Smooth muscle cell (in vitro differentiated cells): Measurements from ENCODE around the gene RTL5. TPM values are rescaled to one million over a fixed set of nuclear protein-coding genes. Genes with fewer than 3 reads are reported as not detected.

Source experiments
- DNase-seq: peaks from one replicate; lab custom pipeline; 2025; ENCODE audit not compliant: unreplicated experiment; lab: John Stamatoyannopoulos, UW
- H2AFZ ChIP-seq: fragments of 200-600 bp; sonication (generic); 2 replicates; pipeline ENCODE4 v1.6.0; 2016; ENCODE audit warnings: antibody characterized with exemption, low read depth, mild to moderate bottlenecking
- H3F3A ChIP-seq: fragments of 200-600 bp; sonication (generic); 2 replicates; pipeline ENCODE4 v1.6.0; 2017; ENCODE audit warnings: antibody characterized with exemption, low read depth
- H3K27ac ChIP-seq: fragments of 200-600 bp; sonication (generic); 2 replicates; pipeline ENCODE4 v1.5.1; 2016; ENCODE audit warnings: low read depth, mild to moderate bottlenecking
- H3K27me3 ChIP-seq: fragments of 200-600 bp; sonication (generic); 2 replicates; pipeline ENCODE4 v1.6.1; 2016; ENCODE audit warnings: low read depth, mild to moderate bottlenecking
- H3K36me3 ChIP-seq: fragments of 200-600 bp; sonication (generic); 2 replicates; pipeline ENCODE4 v1.5.1; 2016; ENCODE audit warnings: low read depth
- H3K4me1 ChIP-seq: fragments of 200-600 bp; sonication (generic); 2 replicates; pipeline ENCODE4 v1.5.1; 2016; ENCODE audit warnings: low read depth
- H3K4me2 ChIP-seq: fragments of 200-600 bp; sonication (generic); 2 replicates; pipeline ENCODE4 v1.6.0; 2016; ENCODE audit warnings: mild to moderate bottlenecking
- H3K4me3 ChIP-seq: fragments of 200-600 bp; sonication (generic); 2 replicates; pipeline ENCODE4 v1.5.1; 2016; ENCODE audit warnings: mild to moderate bottlenecking
- H3K79me2 ChIP-seq: fragments of 200-600 bp; sonication (generic); 2 replicates; pipeline ENCODE4 v1.6.0; 2016; ENCODE audit warnings: low read depth, mild to moderate bottlenecking
- H3K9ac ChIP-seq: fragments of 200-600 bp; sonication (generic); 2 replicates; pipeline ENCODE4 v1.6.0; 2016; ENCODE audit warnings: low read depth
- H3K9me3 ChIP-seq: fragments of 200-600 bp; sonication (generic); replicated peaks from 2 replicates; pipeline ENCODE4 v1.5.1; 2016; ENCODE audit warnings: low read depth
- H4K20me1 ChIP-seq: fragments of 200-600 bp; sonication (generic); 2 replicates; pipeline ENCODE4 v1.6.0; 2016; ENCODE audit warnings: low read depth
- WGBS: methylation state at CpG from one replicate; pipeline ENCODE4 v1.1.7; 2016; ENCODE audit warnings: low lambda C conversion rate; 5-methylcytosine and 5-hydroxymethylcytosine counted together
- polyA plus RNA-seq: library from polyadenylated mRNA; unstranded; fragments of >200 nt; fragmentation: Nextera tagmentation; extraction: Ambion mirVana; gene quantifications from 2 replicates; pipeline ENCODE4 v1.2.1, GENCODE V29; 2016
- total RNA-seq: library from RNA; depleted of rRNA; stranded (reverse); fragments of >200 nt; gene quantifications from 2 replicates; pipeline ENCODE4 v1.2.3, GENCODE V29; 2014
- TF ChIP-seq, protein P1 (sequence below): fragments of 200-600 bp; sonication (generic); IDR thresholded peaks from 2 replicates; pipeline ENCODE4 v1.5.1; 2017; ENCODE audit warnings: borderline replicate concordance, mild to moderate bottlenecking, antibody characterized with exemption; ENCODE audit not compliant: insufficient read depth, poor library complexity, severe bottlenecking

RTL5 gene
- total and polyA plus RNA-seq, 2 experiments from 2014 or later: 3.1 to 3.6 TPM

DNA sequence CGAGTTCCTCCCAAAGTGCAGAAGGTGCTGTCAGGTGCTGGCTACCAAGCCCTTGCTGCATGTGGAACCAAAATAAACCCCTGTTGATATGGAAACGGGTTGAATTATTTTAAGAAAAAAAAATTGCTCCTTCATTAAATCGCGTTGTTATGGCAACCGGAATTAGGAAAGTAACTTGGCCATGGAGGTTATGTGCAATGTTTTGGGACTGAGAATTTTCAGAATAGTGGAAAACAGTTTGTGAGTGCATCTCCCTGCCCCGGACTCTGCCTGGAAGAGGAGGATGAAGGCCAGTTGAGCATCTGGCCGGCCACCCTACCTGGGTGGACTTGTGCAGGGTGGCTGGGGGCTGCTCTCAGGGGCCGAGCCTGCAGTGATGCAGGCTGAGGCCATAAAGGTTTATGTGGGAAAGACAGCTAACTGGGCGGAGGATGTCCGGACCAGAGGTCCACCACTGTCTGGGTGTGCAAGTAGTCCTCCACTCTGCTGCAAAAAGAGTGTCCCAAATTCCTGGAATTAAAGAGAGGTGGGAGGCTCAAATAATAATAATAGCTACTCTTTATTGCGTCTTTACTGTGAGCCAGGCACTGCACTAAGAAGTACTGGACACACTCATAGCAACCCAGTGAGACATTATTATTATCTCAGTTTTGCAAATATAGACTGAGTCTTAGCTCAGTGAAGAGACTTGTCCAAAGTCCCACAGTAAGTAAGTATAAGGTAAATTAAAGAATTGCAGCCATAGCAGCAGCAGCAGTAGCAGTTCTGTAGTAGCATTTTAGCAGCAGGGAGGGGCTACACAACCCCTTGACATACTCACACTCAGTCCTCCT is 20.6 kb downstream of the RTL5 start:
- H3K27ac ChIP-seq: no peak overlapping the region
- H3F3A ChIP-seq: no peaks in the 10 kb centered on the region
- no peak overlapping the region for H2AFZ ChIP-seq
- TF ChIP-seq, protein P1, sequence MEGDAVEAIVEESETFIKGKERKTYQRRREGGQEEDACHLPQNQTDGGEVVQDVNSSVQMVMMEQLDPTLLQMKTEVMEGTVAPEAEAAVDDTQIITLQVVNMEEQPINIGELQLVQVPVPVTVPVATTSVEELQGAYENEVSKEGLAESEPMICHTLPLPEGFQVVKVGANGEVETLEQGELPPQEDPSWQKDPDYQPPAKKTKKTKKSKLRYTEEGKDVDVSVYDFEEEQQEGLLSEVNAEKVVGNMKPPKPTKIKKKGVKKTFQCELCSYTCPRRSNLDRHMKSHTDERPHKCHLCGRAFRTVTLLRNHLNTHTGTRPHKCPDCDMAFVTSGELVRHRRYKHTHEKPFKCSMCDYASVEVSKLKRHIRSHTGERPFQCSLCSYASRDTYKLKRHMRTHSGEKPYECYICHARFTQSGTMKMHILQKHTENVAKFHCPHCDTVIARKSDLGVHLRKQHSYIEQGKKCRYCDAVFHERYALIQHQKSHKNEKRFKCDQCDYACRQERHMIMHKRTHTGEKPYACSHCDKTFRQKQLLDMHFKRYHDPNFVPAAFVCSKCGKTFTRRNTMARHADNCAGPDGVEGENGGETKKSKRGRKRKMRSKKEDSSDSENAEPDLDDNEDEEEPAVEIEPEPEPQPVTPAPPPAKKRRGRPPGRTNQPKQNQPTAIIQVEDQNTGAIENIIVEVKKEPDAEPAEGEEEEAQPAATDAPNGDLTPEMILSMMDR: no peak
- H3K9me3 ChIP-seq: no peaks in the 10 kb centered on the region
- no peaks in the 10 kb centered on the region for H3K36me3 ChIP-seq
- H4K20me1 ChIP-seq: no peaks in the 10 kb centered on the region
- WGBS: 84% methylated on average over 11 of the region's 11 CpGs
- no peak overlapping the region for H3K4me3 ChIP-seq
- H3K4me2 ChIP-seq: no peak overlapping the region
- H3K27me3 ChIP-seq: no peaks in the 10 kb centered on the region
- H3K79me2 ChIP-seq: no peaks in the 10 kb centered on the region
- no peak overlapping the region for H3K9ac ChIP-seq
- DNase-seq: no peak
- no peaks in the 10 kb centered on the region for H3K4me1 ChIP-seq

GRCh38 chrX:72110051-72110875 is 21.5 kb downstream of the RTL5 start:
- 70% methylated on average over 13 of the region's 13 CpGs for WGBS
- H4K20me1 ChIP-seq: no peaks in the 10 kb centered on the region
- TF ChIP-seq, protein P1: no peak
- no peaks in the 10 kb centered on the region for H3K36me3 ChIP-seq
- no peak overlapping the region for H3K4me3 ChIP-seq
- H3F3A ChIP-seq: no peaks in the 10 kb centered on the region
- DNase-seq: no peak
- H3K79me2 ChIP-seq: no peaks in the 10 kb centered on the region
- H3K4me2 ChIP-seq: no peak overlapping the region
- H3K4me1 ChIP-seq: no peaks in the 10 kb centered on the region
- H3K27ac ChIP-seq: no peak overlapping the region
- no peak overlapping the region for H3K9ac ChIP-seq
- no peaks in the 10 kb centered on the region for H3K27me3 ChIP-seq
- no peaks in the 10 kb centered on the region for H3K9me3 ChIP-seq
- no peak overlapping the region for H2AFZ ChIP-seq

- 82% methylated on average over 10 of the region's 10 CpGs for WGBS
- Histone ChIP-seq H3F3A (no peaks in the 10 kb centered on the region), H3K9ac (no peak overlapping the region), H3K4me2 (no peak overlapping the region), H3K36me3 (no peaks in the 10 kb centered on the region), H3K27ac (no peak overlapping the region), H3K79me2 (no peaks in the 10 kb centered on the region), H4K20me1 (no peaks in the 10 kb centered on the region), H3K4me3 (no peak overlapping the region), H3K4me1 (no peaks in the 10 kb centered on the region), H3K27me3 (no peaks in the 10 kb centered on the region), H3K9me3 (no peaks in the 10 kb centered on the region), H2AFZ (no peak overlapping the region)
- TF ChIP-seq, protein P1: no peak
- DNase-seq: no peak
Measured at GRCh38 chrX:72108666-72109065, 23.0 kb downstream of the RTL5 start.
